ENCODE results near the gene NR5A1.

The NR5A1 gene

GRCh38 chr9:124506931-124507879, at the start of gene NR5A1:
NR5A1 (minus strand) TSS chr9:124507399; CDS start chr9:124503395, 4,004 bp downstream.
- no peak for DNase-seq (ENCODE audit: low read depth in 2 of 2)

- DNase-seq (ENCODE audit: low read depth in 2 of 2), result no peak
These were observed 47.8 kb upstream of the NR5A1 start for GRCh38 chr9:124555043-124555442.

GRCh38 chr9:124553738-124554137, 46.5 kb upstream of the NR5A1 start:
- DNase-seq (ENCODE audit: low read depth in 2 of 2), result no peak

GRCh38 chr9:124552273-124552605, 45.0 kb upstream of the NR5A1 start:
- no peak for DNase-seq (ENCODE audit: low read depth in 2 of 2)

GRCh38 chr9:124551472-124552272, 44.5 kb upstream of the NR5A1 start:
- DNase-seq (ENCODE audit: low read depth in 2 of 2), result no peak

- no peak for DNase-seq (ENCODE audit: low read depth in 2 of 2)
These were observed 42.9 kb upstream of the NR5A1 start for GRCh38 chr9:124550072-124550471.

- DNase-seq (ENCODE audit: low read depth in 2 of 2), result no peak
These were observed 41.8 kb upstream of the NR5A1 start for GRCh38 chr9:124549016-124549415.

GRCh38 chr9:124544535-124544934, 37.3 kb upstream of the NR5A1 start:
- DNase-seq (ENCODE audit: low read depth in 2 of 2), result no peak

- DNase-seq (ENCODE audit: low read depth in 2 of 2), result no peak
These were observed 34.6 kb upstream of the NR5A1 start for GRCh38 chr9:124541824-124542223.

- DNase-seq (ENCODE audit: low read depth in 2 of 2), result no peak
These were observed 30.7 kb upstream of the NR5A1 start for GRCh38 chr9:124537926-124538325.

- DNase-seq (ENCODE audit: low read depth in 2 of 2), result no peak
These were observed 28.6 kb upstream of the NR5A1 start for GRCh38 chr9:124535846-124536245.

- DNase-seq (ENCODE audit: low read depth in 2 of 2), result no peak
These were observed 25.7 kb upstream of the NR5A1 start for GRCh38 chr9:124532897-124533296.

GRCh38 chr9:124531115-124531514, 23.9 kb upstream of the NR5A1 start:
- DNase-seq (ENCODE audit: low read depth in 2 of 2), result no peak

GRCh38 chr9:124530246-124530645, 23.0 kb upstream of the NR5A1 start:
- DNase-seq (ENCODE audit: low read depth in 2 of 2), result no peak

GRCh38 chr9:124527781-124528180, 20.6 kb upstream of the NR5A1 start:
- DNase-seq (ENCODE audit: low read depth in 2 of 2), result no peak

- no peak for DNase-seq (ENCODE audit: low read depth in 2 of 2)
These were observed 19.0 kb upstream of the NR5A1 start for GRCh38 chr9:124526174-124526573.

- DNase-seq (ENCODE audit: low read depth in 2 of 2), result no peak
These were observed 15.2 kb upstream of the NR5A1 start for GRCh38 chr9:124522121-124523098.

- no peak for DNase-seq (ENCODE audit: low read depth in 2 of 2)
These were observed 13.9 kb upstream of the NR5A1 start for GRCh38 chr9:124521142-124521541.

GRCh38 chr9:124520206-124520596, 13.0 kb upstream of the NR5A1 start:
- no peak for DNase-seq (ENCODE audit: low read depth in 2 of 2)

- DNase-seq (ENCODE audit: low read depth in 2 of 2), result no peak
These were observed 10.9 kb upstream of the NR5A1 start for GRCh38 chr9:124518116-124518515.

GRCh38 chr9:124517600-124517999, 10.4 kb upstream of the NR5A1 start:
- DNase-seq (ENCODE audit: low read depth in 2 of 2), result no peak

GRCh38 chr9:124514874-124515273, 7.7 kb upstream of the NR5A1 start:
- DNase-seq (ENCODE audit: low read depth in 2 of 2), result no peak

Measured in stimulated activated CD8-positive, alpha-beta memory T cell treated with anti-CD3 and anti-CD28 coated beads, Interleukin-15, amount 100 ng/mL, for 4 hours (primary cell).